D341Med (cell line): ENCODE data around the gene TBC1D22A.

ENCODE experiments used
- DNase-seq: peaks from one replicate; pipeline ENCODE4 v3.0.0; 2012; ENCODE audit warnings: low spot score

Gene TBC1D22A

DNA sequence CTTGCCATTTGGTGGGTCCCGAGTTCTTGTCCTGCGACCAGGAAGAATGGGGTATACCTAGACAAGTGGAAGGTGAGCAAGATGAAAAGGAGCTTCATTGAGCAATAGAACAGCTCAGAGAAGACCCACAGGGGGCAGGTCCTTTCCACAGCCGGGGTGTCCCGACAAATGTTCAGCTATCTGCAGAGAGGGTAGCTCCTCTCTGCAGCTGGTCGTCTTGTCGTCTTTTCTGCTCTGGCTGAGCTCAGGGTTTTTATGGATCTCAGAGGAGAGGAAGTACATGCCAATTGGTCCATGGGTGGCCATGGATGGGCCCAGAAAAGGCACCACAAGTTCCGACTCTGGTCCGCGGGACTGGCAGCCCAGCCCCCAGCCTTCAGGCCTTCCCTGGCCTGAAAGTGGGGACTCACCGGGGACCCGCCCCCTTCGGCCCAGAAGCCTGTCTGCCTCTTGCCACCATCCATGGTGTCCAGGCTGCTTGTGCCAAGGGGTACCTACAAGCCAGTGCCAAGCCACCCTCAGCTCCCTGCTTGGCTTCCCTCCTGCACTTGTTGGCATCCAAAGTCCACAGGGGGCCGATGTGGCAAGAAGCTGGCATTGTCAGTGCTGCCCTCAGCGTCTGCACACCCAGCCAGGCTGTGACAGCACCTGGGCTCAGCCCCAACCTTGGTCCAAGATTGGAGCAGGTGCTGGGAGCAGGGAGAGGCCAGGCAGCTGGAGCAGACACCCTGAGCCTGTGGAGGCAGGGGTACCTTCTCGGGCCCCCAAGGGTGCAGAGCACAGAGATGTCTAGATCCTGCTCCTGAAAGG lies 438.9 kb downstream of the TBC1D22A start:
- DNase-seq = no peak

DNA sequence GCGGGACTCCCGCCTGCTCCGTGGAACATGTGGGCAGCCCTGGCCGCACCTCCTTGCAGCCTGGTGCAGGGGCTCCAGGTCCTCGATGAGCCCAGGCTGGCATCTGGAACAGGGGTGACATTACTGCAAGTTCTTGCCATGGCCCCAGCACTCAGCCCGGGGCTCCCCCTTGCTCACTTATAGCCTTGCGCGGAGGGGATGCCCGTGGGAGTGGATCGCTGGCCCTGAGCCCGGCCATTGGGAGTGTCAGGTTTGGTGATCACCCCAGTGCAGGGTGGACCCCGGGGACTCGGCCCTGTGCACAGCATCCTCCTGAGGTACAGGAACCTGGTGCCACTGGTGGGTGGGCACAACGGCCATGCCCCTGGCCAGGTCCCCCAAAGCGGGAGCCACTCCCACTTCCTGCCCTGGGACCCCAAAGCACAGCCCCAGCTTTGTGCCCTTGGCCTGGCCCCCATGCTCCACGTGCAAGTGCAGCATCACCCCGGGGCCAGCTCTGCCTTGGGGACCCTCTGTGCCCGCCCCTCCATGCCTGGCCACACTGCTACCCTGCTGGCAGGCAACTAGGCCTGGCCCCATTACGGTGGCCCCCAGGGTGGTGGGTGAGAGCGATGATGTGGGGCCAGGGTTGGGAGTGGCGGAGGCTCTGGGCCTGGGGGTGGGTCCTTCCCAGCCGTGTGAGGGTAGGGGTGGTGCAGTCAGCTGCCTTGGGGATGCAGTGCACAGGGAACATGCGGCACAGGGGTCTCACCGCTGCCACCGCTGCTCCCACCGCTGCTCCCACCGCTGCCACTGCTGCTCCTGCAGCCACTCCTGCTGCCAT lies 439.8 kb downstream of the TBC1D22A start:
- no peak for DNase-seq

DNA sequence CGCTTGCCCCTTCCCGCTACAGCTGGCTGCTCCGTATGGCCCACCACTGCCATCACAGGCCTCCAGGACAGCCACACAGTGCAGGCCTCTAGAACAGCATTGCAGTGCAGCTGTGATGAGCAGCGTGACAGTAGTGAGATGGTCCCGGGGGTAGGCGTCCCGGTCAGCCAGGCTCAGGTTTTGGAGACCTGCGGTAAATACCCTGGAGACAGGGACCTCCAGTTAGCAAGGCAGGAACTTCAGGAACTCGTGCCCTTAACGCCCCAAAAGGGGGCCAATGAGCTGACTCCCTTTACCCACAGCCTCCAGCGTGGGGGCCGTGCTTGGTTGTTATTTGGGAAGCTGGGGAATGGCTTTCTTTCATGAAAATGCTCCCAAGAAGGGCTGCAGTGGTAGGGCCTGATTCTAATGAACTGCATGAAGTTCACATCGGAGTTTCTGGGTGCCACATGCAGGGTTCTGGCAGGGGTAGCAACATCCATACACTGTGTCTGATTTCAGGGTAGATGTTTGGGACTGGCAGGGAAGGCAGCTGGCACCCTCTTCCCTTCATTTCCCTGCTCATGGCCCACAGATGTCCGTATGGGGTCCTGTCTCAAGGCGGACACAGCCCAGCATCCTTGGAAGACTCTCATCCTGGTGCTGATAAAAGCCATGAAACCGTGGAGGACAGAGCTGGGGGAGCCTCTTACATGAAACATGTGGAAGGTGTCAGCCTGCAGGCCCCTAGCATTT lies 440.5 kb downstream of the TBC1D22A start:
- no peak for DNase-seq

DNA sequence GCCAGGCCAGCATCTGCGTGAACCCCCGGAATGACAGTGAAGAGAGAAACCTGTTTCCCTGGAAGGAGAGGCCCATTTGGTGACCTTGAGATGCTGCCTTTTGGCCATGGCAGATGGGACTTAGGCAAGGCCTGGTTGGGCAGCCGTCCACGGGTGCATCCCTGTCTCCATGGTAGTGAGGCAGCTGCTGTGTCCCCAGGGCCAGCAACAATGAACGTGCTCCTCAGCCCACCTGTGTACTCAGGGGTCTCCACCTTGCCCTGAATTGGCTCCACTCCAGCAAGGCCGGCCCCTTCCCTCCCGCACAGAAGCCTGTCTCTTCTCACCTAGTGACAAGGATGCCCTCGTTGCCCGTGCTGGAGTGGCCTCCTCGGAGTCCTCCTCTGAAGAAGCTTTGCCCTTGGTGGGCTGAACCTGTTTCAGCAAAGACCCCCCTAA lies 441.1 kb downstream of the TBC1D22A start:
- DNase-seq = no peak

DNA sequence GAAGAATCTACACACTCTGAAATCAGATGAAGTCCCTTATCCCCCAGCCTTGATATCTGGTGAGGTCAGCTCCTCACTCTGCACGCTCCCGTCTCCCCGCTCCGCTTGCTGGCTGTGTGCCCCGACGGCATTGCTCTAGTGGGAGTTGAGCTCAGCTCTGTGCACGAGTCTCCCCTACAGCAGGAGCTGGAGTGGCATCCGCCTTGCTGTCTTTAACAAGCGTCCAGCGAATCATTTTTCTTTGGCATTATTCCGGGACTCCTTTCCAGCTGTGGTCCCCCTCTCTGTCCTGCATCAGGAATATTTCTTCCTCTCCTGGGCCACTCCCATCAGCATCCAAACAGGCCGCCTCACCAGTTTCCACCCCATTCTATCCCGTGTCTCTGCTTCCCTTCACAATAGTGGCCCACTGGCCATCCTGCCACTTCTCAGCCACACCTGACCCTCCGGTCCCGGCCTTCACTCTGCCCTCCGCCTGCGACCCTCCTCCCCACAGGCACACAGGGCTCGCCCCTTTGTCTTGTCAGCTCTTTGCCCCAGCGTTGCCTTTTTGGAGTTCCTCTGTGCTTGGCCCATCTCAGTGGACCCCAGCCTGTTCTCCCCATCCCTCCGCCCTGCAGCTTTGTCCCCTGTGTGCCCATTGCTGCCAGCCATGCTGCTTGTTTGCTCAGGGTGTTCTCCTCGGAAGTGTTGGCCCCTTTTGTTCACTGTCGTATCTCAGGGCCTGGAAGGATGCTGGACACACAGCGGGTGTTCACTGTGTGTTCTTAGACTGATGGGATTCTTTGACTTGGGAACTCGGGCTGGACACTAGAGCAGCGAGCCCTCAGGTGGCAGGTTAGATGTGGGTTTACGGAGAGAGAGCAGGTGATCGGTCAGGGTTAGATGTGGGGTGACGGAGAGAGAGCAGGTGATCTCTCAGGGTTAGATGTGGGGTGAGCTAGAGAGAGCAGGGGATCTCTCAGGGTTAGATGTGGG lies 441.8 kb downstream of the TBC1D22A start:
- no peak for DNase-seq

DNA sequence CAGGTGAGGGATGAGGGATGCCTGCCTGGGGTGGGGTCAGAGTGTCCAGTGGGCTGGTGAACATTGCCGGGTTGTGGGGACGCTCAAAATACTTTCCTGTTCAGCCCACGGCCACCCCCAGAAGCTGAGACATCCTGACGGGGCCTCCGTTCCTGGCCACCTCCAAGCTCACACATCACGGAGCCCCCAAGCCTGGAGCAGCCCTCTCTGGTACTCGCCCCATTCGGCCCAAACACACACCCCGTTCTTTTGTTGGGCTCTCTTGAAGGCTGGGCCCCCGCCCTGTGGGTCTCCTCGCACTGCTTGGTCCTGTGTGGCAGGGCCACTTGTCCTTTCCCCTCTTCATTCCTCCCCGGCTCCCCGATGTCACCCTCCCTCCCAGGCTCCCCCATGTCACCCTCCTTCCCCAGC lies 442.6 kb downstream of the TBC1D22A start:
- no peak for DNase-seq

DNA sequence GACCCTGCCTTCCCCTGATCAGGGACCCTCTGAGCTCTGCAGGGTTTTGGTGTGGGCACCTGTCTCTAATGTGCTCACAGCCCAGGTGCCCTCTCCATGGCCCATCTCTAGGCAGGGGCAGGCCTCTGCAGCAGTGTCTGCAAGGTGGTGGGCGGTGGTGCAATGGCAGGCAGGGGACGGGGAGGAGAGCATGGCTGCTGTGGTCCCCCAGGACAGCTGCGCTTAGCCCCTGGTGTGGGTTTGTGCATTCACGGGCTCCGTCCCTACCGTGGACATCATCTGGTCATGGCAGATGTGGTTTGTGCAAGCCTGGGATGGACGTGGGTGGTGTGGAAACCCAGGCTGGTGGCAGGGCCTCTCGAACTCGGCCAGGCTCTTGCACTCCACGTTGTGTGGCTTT lies 443.1 kb downstream of the TBC1D22A start:
- DNase-seq = no peak

DNA sequence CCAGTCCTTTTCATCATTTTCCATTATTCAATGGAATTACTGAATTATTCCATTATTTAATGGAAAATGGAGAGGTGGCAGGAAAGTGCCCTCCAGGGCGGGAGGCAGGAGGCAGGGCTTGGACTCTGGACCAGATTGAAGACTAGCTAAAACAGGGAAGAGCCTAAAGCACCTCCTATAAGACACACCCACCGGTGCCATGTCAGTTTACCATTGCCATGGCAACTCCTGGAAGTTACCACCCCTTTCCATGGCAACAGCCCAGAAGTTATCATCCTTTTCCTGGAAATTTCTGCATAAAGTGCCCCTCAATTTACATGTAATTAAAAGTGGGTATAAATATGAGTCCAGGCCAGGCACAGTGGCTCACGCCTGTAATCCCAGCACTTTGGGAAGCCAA lies 443.7 kb downstream of the TBC1D22A start:
- DNase-seq = no peak

DNA sequence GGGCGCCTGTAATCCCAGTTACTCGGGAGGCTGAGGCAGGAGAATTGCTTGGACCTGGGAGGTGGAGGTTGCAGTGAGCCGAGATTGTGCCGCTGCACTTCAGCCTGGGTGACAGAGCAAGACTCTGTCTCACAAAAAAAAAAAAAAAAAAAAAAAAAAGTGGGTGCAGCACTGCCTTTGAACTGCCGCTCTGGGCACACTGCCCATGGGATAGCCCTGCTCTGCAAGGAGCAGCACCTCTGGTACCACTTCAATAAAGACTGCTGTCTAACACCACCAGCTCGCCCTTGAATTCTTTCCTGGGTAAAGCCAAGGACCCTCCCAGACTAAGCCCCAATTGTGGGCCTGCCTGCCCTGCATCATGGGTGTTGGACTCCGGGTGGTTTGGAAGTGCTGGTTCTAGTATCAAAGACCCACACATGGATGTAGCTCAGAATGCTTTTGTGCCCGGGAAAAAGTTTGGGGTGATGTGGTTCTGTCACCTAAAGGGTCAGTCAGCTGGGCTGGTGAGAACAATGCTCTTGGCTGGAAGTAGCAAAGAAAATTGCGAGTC lies 444.3 kb downstream of the TBC1D22A start:
- DNase-seq = no peak

DNA sequence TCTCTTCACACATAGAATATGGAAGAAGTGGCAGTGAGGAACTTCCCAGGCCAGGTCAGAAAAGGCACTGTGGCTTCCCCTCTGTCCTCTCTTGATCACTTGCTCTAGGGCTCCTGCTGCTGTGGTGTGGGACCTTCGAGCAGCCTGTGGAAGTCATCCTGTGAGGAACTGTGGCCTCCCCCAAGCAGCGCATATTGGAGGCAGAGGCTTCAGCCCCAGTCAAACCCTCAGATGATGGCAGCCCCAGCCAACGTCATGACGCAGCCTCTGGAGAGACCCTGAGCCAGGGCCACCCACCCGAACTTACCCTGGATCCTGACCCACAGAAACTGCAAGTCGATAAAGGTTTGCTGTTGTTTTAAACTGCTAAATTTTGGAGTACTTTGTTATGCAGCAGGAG lies 444.9 kb downstream of the TBC1D22A start:
- DNase-seq = no peak

DNA sequence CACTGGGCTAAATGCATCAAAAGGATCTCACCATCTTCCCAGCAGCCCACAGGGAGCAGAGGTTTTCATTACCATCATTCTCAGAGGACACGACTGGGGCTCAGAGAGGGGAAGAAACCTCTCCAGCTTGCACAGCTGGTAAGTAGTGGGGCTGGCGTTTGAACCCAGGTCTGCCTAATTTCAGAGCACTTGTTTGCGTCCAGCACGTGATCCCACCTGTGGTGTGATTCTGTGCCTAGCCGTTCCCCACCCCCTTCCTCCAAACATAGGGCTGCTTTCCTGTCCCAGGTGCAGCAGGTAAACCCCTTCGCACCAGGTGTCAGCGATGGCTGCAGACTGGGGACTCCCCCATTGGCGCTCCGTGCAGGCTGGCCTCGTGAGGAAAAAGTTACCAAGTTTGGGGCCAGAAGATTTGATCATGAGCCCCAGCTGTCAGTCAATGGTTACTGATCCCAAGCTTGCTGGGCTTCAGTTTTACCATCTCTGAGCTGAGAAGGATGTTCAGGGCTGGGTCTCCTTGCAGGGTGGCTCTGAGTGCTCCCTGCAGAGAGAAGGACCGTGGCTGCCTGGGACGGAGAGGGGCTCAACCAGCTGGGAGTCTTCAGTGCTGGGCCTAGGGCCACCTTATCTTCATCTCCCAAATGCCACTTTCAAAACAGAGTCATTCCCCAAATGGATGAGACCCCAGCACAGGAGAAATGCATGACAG lies 445.6 kb downstream of the TBC1D22A start:
- DNase-seq = no peak

DNA sequence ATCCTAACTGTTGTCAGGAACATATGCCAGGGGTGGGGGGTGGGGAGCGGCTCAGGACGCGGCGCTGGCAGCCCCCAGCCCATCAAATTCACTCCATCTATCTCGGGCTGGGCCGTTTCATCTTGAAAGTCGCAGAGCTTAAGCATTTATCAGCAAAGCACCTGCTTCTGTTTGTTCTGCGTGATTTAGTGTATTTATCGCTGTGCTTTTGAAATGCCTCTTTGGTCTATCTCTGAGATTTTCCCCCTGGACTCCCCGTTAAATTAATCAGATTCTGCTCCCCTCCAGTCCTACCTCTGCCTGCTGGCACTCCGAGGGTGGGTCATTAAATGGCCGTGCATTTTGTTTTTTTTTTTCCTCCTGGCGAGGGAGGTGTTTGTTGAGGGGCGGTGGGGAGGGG lies 446.2 kb downstream of the TBC1D22A start:
- DNase-seq = no peak

DNA sequence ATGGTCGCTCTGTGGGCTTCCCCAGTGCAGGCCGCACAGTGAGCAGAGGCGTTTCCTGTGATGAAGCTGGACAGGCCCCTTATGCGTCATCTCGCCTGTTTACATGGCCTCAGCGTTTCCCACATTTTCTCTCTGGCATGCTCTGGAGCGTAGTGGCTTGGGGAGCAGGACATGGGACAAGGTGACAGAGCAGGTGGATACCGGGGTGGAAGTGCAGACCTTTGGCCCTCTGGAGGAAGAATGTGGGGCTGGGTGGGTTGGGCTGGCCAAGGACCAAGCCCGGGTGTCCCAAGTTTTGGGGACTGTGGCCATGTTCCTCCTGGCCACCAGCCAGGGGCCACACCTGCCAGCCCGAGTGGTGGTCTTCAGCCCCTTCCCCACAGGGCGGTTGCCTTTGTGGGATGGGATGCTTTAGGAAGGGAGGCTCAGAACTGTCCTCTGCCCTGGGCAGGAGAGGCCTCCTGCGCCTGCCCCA lies 446.6 kb downstream of the TBC1D22A start:
- DNase-seq = no peak

DNA sequence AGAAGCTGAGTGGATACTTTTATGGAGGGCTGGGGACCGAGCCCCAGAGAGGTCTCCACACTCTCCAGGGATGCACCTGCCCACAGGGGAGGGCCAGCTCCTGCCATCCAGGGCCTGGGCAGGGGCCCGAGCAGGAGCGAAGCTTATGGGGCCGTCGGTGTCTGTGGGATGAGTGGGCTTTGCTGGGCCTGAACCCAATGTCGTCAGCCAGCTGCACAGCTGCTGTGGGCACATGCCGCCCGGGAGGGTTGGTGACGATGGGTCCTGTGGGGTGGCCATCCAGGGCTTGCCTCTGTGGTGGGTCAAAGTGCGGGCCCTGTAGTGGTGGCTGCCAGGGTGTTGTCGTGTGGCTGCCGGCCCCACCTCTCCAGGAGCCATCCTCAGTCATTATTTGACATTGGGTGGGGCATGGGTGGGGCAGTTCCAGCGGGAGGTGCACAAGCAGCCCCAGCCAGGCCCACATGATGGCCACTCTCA lies 447.1 kb downstream of the TBC1D22A start:
- DNase-seq = peak; percentile 26

DNA sequence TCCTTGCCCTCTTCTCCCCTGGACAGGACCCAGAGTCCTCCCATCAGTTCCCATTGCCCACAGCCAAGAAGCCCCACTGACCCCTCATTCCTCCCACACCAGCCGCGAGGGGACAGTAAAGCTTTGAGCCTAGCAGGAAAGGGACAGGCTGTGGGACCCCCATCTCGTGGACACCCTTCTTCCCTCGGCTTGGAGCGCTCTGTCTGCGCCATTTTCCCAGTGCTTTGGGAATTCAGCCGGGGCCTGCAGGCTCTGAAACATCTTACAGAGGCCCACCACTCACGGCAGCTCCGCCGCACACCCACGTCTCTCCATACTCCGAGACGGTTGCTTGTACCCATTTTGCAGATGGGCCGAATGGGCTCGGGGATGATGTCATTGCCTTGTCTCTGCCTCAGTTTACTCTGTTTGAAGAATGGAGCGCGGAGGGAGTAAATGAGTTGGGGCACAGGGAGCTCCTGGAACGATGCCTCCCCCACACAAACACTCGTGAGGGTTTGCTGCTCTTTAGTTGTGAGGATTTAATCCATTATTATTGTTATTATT lies 447.7 kb downstream of the TBC1D22A start:
- DNase-seq = no peak

DNA sequence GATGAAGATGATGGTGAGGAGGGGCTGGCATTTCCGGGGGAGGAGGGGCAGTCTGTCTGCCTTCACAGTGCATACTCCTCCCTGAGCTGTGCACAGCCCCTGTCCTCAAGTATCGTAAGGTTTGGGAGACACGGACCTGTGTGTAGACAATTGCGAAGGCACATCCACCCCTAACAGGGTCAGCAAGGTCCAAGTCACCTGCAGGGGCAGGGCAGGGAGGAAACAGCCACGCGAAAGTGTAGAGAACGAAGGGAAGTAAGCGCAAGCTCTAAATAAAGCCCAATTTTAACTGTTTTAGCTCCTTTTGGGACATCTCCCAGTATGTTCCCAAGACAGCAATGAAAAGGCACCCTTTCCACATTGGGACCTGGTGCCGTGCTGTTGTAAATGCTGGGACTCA lies 448.2 kb downstream of the TBC1D22A start:
- no peak for DNase-seq

DNA sequence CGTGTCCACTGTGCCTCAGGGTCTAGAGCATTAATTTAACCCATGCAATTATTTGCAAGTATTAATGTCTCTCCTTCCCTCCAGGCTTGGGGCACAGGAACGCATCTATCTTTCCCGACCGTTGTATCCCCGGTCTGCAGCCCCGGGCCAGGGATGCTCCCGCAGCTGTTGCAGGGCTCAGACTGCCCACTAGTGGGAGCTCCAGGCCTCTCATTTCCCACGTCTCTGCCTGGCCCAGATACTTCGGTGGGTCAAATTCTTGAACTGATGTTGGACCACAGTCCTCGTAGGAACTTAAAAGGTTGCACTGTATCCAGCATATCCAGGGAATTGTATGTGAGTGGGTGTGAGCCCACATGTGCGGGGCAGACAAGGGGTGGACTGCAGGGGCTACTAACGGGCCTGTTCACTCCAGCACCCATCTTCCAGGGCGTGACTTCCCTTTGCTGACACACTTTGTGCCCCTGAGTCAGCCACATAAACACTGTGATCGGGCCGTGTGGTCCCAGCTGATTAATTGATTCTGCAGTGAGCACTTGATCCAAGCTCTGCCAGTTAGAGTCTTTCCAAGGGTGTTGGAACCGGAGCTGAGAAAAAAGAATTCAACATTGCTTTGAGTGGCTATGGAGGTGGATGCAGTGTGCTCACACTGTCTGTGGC lies 451.3 kb downstream of the TBC1D22A start:
- DNase-seq = peak; percentile 74

DNA sequence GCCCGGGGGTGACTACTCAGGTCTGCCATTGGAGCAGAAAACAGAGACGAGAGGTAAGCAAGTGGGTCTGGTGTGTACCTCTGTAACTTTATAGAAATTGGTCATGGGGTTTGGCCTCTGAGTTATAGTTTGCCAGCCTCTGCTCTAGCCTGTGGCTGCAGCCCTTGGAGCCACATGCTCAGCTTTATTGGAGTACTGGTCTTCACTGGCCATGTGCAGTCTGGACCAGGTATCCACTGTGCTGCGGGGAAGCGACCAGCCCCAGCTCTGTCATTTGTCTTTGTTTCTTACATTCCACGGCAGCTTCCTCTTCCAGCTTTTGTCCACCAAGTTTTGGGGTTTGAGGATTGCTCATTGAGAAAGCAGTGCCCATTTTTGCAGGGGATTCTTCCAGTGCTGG lies 453.4 kb downstream of the TBC1D22A start:
- DNase-seq = no peak

DNA sequence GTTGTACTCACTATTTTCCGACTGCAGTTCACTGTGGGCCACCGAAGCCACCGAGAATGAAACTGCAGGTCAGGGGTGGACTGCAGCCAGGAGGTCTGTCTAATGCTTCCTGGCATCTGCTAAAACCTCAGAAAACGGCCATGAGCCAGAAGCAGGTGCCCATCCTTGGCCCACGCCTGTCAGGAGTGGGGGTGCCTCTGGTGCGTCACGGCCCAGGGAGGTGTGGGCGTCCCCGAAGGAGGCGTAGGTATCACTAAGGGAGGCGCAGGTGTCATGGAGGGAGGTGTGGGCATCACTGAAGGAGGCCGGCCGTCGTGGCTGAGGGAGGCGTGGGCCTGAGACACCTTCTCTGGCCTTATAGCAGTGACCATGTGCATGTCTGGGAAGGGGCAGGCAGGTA lies 456.2 kb downstream of the TBC1D22A start:
- DNase-seq = no peak
